Activated CD8-positive, alpha-beta T cell treated with anti-CD3 and anti-CD28 coated beads, Interleukin-2, amount 10 ng/mL, durations not matched to agents 7 days and 5 days (primary cell): ENCODE measurements around the gene IQCF6. TPM values are rescaled to one million over a fixed set of nuclear protein-coding genes. Genes with fewer than 3 reads are reported as not detected.

ENCODE experiments used
- ATAC-seq: fragments of 150-1000 bp; cut with Tn5 transposase; one replicate; pipeline ENCODE4 v1.10.0; 2021; ENCODE audit warnings: moderate library complexity
- CTCF ChIA-PET: fragments of 350-600 bp; sonication (Branson Sonifier 250); formaldehyde crosslinking; loops from one replicate; lab custom pipeline; 2021; ENCODE audit warnings: antibody characterized with exemption; lab: Charles Lee
- POLR2A ChIA-PET: fragments of 350-600 bp; sonication (Branson Sonifier 250); formaldehyde crosslinking; loops from one replicate; lab custom pipeline; 2021; ENCODE audit warnings: antibody characterized with exemption; lab: Charles Lee
- DNase-seq: peaks from one replicate; pipeline ENCODE4 v3.0.0-alpha.2; 2020
- H3K27ac Mint-ChIP-seq: one replicate; pipeline ENCODE4 v1.8.0; 2021; ENCODE audit warnings: mild to moderate bottlenecking, mixed read lengths
- H3K27me3 Mint-ChIP-seq: one replicate; pipeline ENCODE4 v1.8.0; 2021; ENCODE audit warnings: low read depth, mixed read lengths
- H3K36me3 Mint-ChIP-seq: one replicate; pipeline ENCODE4 v1.8.0; 2021; ENCODE audit warnings: low read depth, mixed read lengths
- H3K4me1 Mint-ChIP-seq: one replicate; pipeline ENCODE4 v1.8.0; 2021; ENCODE audit warnings: low read depth, mixed read lengths
- H3K4me3 Mint-ChIP-seq: one replicate; pipeline ENCODE4 v1.8.0; 2021; ENCODE audit warnings: mild to moderate bottlenecking, mixed read lengths
- H3K9me3 Mint-ChIP-seq: one replicate; pipeline ENCODE4 v1.8.0; 2022; ENCODE audit warnings: mixed read lengths; ENCODE audit not compliant: insufficient read depth
- total RNA-seq, 2 experiments: library from RNA; stranded (reverse); gene quantifications; one replicate each; pipeline ENCODE4 v1.2.3, GENCODE V29; 2021

IQCF6 gene
- total RNA-seq = not detected

DNA sequence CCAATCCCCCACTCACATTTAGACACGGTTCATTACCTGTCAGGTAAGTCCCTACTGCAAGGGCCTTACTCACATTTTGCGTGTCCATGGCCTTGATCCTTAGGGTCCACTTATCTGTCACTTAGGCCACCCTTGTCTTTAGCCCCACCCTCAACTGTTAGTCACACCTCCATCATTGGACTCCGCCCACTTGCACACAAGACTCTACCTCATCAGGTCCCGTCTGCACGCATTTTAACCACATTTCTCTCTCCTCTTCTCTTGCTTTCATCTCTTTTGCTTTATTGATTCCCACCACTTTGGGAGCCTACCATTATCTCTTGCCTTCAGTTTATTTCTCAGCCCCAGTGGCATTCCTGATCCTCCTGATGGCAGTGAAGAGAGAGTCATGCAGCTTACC lies at the start of gene IQCF6:
Gene IQCF6, minus strand, starts transcription at position 101 of the 400 bp plus-strand sequence. Its CDS starts 13 bp downstream, at position 88.
- ChIA-PET POLR2A (no interaction called here), CTCF (interaction anchor here (1.5 kb wide), 1 partner anchor 15 kb away, joined by 3 read pairs; no protein-coding TSS in a partner anchor)
- Mint-ChIP-seq H3K36me3 (no peaks in the 10 kb centered on the region), H3K9me3 (no peaks in the 10 kb centered on the region), H3K4me3 (no peak within 1 kb of the TSS), H3K27ac (no peak within 1 kb of the TSS), H3K27me3 (peaks cover 7% of the 10 kb centered on the region), H3K4me1 (no peaks in the 10 kb centered on the region)
- DNase-seq (no peak), ATAC-seq (no peak)

DNA sequence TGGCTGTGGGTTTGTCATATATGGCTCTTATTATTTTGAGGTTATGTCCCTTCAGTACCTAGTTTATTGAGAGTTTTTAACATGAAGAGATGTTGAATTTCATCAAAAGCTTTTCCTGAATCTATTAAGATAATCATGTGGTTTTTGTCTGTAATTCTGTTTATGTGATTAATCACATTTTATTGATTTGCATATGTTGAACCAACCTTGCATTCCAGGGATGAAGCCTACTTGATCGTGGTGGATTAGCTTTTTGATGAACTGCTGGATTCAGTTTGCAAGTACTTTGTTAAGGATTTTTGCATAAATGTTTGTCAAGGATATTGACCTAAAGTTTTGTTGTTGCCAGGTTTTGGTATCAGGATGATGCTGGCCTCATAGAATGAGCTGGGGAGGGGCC lies 49.3 kb upstream of the IQCF6 start:
- no peak for ATAC-seq
- Mint-ChIP-seq H3K27me3 (peaks cover 20% of the 10 kb centered on the region), H3K9me3 (peaks cover 8% of the 10 kb centered on the region), H3K4me3 (no peak overlapping the region), H3K36me3 (peaks cover 5% of the 10 kb centered on the region), H3K4me1 (peaks cover 4% of the 10 kb centered on the region), H3K27ac (no peak overlapping the region)
- DNase-seq = no peak
- CTCF ChIA-PET = interaction anchor here (1.0 kb wide), 1 partner anchor 11 kb away, joined by 3 read pairs; no protein-coding TSS in a partner anchor
- POLR2A ChIA-PET = no interaction called here

DNA sequence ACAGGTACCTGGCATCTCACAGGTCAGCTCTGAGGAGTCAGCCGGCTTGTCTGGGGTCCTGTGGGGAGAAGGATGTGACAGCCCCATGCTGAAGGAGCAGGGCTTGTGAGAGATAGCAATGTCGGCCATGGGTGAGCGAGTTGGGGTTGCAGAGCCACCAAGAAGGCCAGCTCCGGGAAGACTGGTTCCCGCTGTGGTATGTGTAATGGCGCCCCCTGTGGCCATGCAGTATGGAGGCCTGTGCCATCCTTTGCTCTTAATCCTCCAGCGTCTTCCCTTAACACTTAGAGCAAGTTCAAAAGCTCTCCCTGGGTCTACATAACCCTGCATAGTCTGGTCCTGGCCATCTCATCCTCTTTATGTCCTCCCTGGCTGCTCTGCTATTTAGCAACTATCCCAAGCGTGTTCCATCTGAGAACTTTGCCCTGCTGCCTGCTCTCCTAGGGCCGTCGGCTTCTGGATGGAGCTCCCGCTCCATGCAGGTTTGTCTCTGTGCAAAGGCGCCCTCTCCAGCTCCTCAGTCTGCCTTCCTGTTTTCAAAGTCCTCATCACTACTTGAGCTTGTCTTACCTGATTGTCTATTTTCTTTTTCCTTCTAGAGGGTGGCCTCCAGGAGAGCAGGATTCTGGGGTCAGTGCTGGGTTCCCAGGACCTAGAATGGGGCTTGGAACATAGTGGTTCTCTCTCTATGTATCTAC lies 40.8 kb upstream of the IQCF6 start:
- POLR2A ChIA-PET = interaction anchor here (0.6 to 0.9 kb wide), 2 partner anchors 21 to 1183 kb away, joined by 3 read pairs; no protein-coding TSS in a partner anchor
- no peak for DNase-seq
- peaks cover 30% of the 10 kb centered on the region for H3K27me3 Mint-ChIP-seq
- H3K4me1 Mint-ChIP-seq = peaks cover 19% of the 10 kb centered on the region
- H3K36me3 Mint-ChIP-seq = peaks cover 4% of the 10 kb centered on the region
- H3K4me3 Mint-ChIP-seq = no peak overlapping the region
- no peak for ATAC-seq
- no peak overlapping the region for H3K27ac Mint-ChIP-seq
- CTCF ChIA-PET = interaction anchor here (0.7 to 1.7 kb wide), 6 partner anchors 11 to 392 kb away, joined by 3 to 5 read pairs (median 3); no protein-coding TSS in a partner anchor
- H3K9me3 Mint-ChIP-seq = no peaks in the 10 kb centered on the region

DNA sequence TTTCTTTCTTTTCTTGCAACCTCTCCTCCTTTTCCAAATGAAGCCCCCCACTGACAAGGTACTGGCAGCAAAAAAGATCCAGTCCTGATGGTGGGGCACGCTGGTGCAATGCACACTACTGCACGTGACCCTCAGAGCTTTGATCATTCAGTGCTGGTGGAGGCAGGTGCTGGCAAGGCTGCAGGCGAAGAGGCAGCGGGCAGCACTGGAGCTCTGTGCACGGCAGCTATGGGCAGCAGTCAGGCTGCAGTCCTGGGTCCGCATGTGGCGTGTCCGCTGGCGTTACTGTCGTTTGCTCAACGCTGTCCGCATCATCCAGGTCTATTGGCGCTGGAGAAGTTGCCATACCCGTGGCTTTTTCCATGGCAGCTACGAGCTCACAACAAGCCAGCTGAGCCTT lies 40.1 kb upstream of the IQCF6 start:
- ChIA-PET POLR2A (no interaction called here), CTCF (interaction anchor here (0.9 to 1.7 kb wide), 4 partner anchors 10 to 100 kb away, joined by 3 read pairs; no protein-coding TSS in a partner anchor)
- peaks cover 4% of the 10 kb centered on the region for H3K36me3 Mint-ChIP-seq
- no peak for DNase-seq
- H3K9me3 Mint-ChIP-seq = no peaks in the 10 kb centered on the region
- peaks cover 19% of the 10 kb centered on the region for H3K4me1 Mint-ChIP-seq
- no peak overlapping the region for H3K27ac Mint-ChIP-seq
- no peak for ATAC-seq
- H3K27me3 Mint-ChIP-seq = peaks cover 27% of the 10 kb centered on the region
- H3K4me3 Mint-ChIP-seq = no peak overlapping the region

DNA sequence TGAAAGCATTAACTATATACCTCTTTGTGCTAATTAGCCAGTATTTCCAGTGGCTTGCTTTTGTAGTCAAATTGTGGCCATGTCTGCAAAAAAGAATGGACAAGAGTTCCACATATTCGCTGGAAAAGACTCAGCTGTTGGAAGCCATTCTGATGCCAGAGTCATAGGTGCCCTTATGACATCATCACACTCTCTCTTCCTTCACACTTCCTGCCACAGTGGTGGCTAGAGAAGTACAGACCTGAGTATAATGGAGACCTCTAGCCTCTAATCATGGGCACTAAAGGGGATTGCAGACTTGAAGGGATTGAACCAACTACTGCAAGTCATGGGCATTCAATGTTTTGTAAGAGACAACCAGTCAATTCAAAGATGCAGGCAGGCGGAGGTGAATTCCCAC lies 38.3 kb upstream of the IQCF6 start:
- ATAC-seq = no peak
- CTCF ChIA-PET = interaction anchor here (1.0 kb wide), 1 partner anchor 11 kb away, joined by 3 read pairs; no protein-coding TSS in a partner anchor
- POLR2A ChIA-PET = no interaction called here

DNA sequence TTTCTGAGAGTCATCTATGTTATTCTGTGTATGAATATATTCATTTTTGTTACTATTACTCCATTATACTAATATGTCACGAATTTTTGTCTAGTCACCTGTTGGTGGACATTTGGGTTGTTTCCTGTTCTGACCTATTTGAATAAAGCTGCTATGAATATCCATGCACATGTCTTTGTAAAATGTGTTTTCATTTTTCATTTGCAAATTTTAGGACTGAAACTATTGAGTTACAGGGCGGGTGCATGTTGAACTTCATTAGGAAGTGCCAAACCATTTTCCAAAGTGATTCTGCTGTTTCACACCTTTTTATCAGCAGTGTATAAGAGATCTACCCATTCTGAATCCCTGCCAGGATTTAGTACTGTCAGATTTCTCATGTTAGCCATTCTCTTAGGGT lies 37.7 kb upstream of the IQCF6 start:
- ChIA-PET CTCF (interaction anchor here (1.0 kb wide), 1 partner anchor 11 kb away, joined by 3 read pairs; no protein-coding TSS in a partner anchor), POLR2A (no interaction called here)
- Mint-ChIP-seq H3K27ac (no peak overlapping the region), H3K27me3 (peaks cover 20% of the 10 kb centered on the region), H3K36me3 (peaks cover 3% of the 10 kb centered on the region), H3K4me3 (no peak overlapping the region), H3K4me1 (peaks cover 12% of the 10 kb centered on the region), H3K9me3 (no peaks in the 10 kb centered on the region)
- DNase-seq (no peak), ATAC-seq (no peak)

More for the DNA sequence above, 38.3 kb upstream of the IQCF6 start:
- peaks cover 22% of the 10 kb centered on the region for H3K27me3 Mint-ChIP-seq
- H3K27ac Mint-ChIP-seq = no peak overlapping the region
- no peaks in the 10 kb centered on the region for H3K9me3 Mint-ChIP-seq
- peaks cover 12% of the 10 kb centered on the region for H3K4me1 Mint-ChIP-seq
- H3K4me3 Mint-ChIP-seq = no peak overlapping the region
- DNase-seq = no peak
- peaks cover 4% of the 10 kb centered on the region for H3K36me3 Mint-ChIP-seq

DNA sequence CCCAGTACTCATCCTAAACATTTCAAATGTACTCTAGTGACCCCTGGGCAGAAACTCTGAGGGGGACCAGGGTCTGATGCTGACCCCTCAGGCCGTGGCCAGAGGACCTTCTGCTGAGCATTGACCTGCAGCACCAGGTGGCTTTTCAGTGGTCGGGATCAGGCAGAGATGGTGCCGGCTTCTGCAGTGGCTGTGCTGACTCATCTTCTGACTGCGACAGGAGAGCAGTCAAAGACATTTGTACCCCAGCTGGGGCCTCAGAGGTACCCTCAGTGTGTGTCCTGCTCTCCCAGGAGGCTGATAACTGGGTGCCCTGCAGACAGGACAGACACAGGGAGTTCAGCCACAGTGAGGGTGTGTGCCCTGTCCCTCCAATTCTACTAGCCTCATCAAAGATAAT lies 36.6 kb upstream of the IQCF6 start:
- ATAC-seq = no peak
- CTCF ChIA-PET = no interaction called here
- Mint-ChIP-seq H3K27ac (no peak overlapping the region), H3K36me3 (peaks cover 2% of the 10 kb centered on the region), H3K27me3 (peaks cover 23% of the 10 kb centered on the region), H3K9me3 (no peaks in the 10 kb centered on the region), H3K4me1 (peaks cover 8% of the 10 kb centered on the region), H3K4me3 (no peak overlapping the region)
- POLR2A ChIA-PET = no interaction called here
- no peak for DNase-seq

DNA sequence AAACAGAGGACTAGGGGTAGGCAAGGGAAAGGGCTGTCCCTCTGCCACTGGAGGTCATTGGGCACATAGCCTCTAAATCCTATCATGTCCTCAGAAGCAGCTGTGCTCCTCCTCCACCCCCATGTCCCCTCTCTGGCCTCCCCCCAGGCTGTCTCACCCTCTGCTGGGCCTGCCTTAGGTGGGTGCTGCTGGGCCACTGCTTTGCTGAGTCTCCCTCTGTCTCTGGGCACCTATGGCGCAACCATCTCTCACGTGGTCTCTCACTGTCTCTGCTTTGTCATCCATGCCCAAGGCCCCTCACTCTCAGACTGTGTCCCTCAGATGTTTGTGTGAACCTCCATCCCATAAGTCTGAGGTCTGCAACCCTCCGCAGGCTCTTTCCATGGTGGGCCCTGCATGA lies 35.0 kb upstream of the IQCF6 start:
- ATAC-seq (no peak), DNase-seq (no peak)
- Mint-ChIP-seq H3K9me3 (no peaks in the 10 kb centered on the region), H3K4me1 (peaks cover 7% of the 10 kb centered on the region), H3K4me3 (no peak overlapping the region), H3K27me3 (peaks cover 18% of the 10 kb centered on the region), H3K36me3 (peaks cover 2% of the 10 kb centered on the region), H3K27ac (no peak overlapping the region)
- POLR2A ChIA-PET = no interaction called here
- CTCF ChIA-PET = no interaction called here

DNA sequence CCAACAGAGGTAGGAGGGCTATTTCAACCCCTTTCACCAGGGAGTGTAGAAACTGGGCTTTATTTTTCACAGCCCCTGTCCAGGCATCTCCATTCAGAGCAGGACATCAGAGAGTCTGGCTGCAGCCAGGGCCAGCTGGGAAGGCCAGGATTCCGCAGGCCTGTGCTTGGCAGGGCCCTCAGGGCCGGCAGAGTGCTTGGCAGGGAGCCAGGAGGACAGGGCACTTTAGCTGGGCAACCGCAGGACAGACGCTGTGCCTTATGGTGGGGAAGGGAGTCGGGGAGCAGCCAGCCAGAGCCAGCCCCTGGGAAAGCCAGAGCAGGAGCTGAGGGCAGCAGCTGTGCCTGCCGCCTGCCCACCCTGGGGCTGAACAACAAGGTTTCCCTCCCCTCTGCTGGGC lies 34.5 kb upstream of the IQCF6 start:
- Mint-ChIP-seq H3K27ac (no peak overlapping the region), H3K4me3 (no peak overlapping the region), H3K27me3 (peaks cover 18% of the 10 kb centered on the region), H3K9me3 (no peaks in the 10 kb centered on the region), H3K4me1 (peaks cover 7% of the 10 kb centered on the region), H3K36me3 (peaks cover 2% of the 10 kb centered on the region)
- no peak for ATAC-seq
- no peak for DNase-seq
- ChIA-PET CTCF (no interaction called here), POLR2A (no interaction called here)

DNA sequence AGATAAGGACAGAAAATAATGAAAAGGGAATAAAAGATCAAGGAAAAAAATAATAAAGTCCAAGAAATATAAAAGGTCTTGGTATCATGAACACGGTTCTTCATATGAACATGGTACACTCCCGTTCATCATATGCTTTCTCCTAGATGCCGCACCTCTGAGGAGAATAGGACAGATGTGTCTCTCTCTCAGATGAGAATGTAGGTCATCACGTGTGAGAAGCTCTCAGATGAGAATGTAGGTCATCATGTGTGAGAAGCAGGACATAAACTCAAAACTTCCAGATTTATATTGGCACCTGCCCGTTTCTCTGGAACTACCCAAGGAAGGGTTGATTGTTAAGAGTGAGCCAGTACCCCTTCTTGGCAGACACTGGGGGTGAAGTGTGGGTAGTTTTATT lies 29.9 kb upstream of the IQCF6 start:
- no peak for DNase-seq
- H3K27ac Mint-ChIP-seq = no peak overlapping the region
- CTCF ChIA-PET = interaction anchor here (0.7 to 1.0 kb wide), 2 partner anchors 11 to 28 kb away, joined by 3 read pairs; no protein-coding TSS in a partner anchor
- H3K9me3 Mint-ChIP-seq = no peaks in the 10 kb centered on the region
- H3K27me3 Mint-ChIP-seq = peaks cover 15% of the 10 kb centered on the region
- peaks cover 7% of the 10 kb centered on the region for H3K4me1 Mint-ChIP-seq
- no peaks in the 10 kb centered on the region for H3K36me3 Mint-ChIP-seq
- no peak overlapping the region for H3K4me3 Mint-ChIP-seq
- POLR2A ChIA-PET = no interaction called here
- ATAC-seq = no peak

DNA sequence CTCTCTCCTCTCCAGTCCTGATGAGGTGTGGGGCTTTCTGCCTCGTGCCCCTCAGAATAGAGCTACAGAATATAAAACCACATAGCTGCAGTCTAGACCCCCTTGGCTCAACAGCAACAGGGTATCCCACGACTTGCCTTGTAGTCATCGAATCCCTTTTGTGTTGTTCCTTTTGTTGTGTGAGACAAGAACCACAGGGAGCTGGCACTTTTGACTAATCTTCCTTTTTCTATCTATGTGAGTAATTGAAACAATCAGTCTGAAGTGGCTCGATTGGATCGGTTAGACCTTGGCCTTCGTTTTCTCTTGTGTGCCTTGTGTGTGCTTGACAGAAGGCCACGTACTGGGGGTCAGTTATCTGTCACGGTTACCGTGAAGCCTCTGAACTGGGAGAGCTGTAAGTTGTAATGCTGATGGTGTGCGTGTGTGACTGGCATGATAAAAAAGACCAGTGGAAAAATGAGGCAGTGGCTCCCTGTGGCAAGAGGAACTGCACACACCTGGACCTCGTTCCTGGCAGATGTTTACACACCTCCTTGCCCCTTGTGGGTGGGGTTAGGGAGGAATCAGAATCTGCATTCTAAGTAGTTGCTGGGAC lies 23.2 kb upstream of the IQCF6 start:
- no peak overlapping the region for H3K4me3 Mint-ChIP-seq
- H3K4me1 Mint-ChIP-seq = peaks cover 36% of the 10 kb centered on the region
- DNase-seq = no peak
- peaks cover 10% of the 10 kb centered on the region for H3K27me3 Mint-ChIP-seq
- ATAC-seq = no peak
- ChIA-PET CTCF (interaction anchor here (1.0 to 12.5 kb wide), 5 partner anchors 68 to 300 kb away, joined by 3 to 146 read pairs (median 4); partner anchors contain the start of gene DCAF1), POLR2A (no interaction called here)
- H3K9me3 Mint-ChIP-seq = no peaks in the 10 kb centered on the region
- H3K27ac Mint-ChIP-seq = no peak overlapping the region
- no peaks in the 10 kb centered on the region for H3K36me3 Mint-ChIP-seq

DNA sequence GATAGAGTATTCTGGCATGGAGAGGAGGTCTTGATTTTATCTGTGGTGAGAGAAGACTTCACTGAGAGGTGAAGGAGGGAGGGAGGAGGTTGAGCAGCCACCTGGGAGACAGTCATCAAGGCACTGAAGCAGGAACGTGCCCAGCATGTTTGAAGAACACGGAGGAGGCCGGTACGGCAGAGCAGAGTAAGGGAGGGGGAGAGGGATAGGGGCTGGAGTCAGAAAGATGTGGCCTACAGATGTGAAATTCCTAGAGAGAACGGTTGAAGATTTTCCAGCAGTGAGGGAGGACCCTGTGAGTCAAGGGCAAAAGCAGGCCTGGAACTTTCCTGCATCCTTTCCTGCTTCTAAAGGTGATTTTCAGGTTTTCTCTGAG lies 21.7 kb upstream of the IQCF6 start:
- H3K27ac Mint-ChIP-seq = no peak overlapping the region
- H3K4me3 Mint-ChIP-seq = no peak overlapping the region
- peaks cover 2% of the 10 kb centered on the region for H3K36me3 Mint-ChIP-seq
- H3K9me3 Mint-ChIP-seq = no peaks in the 10 kb centered on the region
- ATAC-seq (no peak), DNase-seq (no peak)
- ChIA-PET CTCF (interaction anchor here (1.1 to 12.5 kb wide), 10 partner anchors 10 to 299 kb away, joined by 4 to 146 read pairs (median 8); partner anchors contain the start of gene DCAF1), POLR2A (no interaction called here)
- H3K4me1 Mint-ChIP-seq = peaks cover 48% of the 10 kb centered on the region
- peaks cover 11% of the 10 kb centered on the region for H3K27me3 Mint-ChIP-seq
